Thyroid gland (tissue), 4 donors: ENCODE measurements around the gene BOD1L2. TPM values are rescaled to one million over a fixed set of nuclear protein-coding genes. Genes with fewer than 3 reads are reported as not detected.

Source experiments
- DNase-seq, 2 donors: peaks; one replicate each; pipeline ENCODE4 v3.0.0-alpha.2; 2019
- H3K27ac ChIP-seq, 3 donors: fragments of 200-600 bp; sonication (generic); 1 replicate in 2 of 3; 2 replicates in 1 of 3; pipeline ENCODE4 v1.5.1; 2016 to 2019; ENCODE audit warnings: mild to moderate bottlenecking in 1 of 3, moderate library complexity in 1 of 3
- H3K27me3 ChIP-seq: fragments of 200-600 bp; sonication (generic); one replicate; pipeline ENCODE4 v1.5.1; 2019
- H3K36me3 ChIP-seq, 2 donors: fragments of 200-600 bp; sonication (generic); one replicate each; pipeline ENCODE4 v1.5.1; 2016 to 2019
- H3K4me1 ChIP-seq, 2 donors: fragments of 200-600 bp; sonication (generic); one replicate each; pipeline ENCODE4 v1.5.1; 2017 to 2019
- H3K4me3 ChIP-seq, 3 donors: fragments of 200-600 bp; sonication (generic); replicated peaks in 1 of 3; 1 replicate in 2 of 3; 2 replicates in 1 of 3; pipeline ENCODE4 v1.5.1; 2016; ENCODE audit warnings: mild to moderate bottlenecking in 1 of 3
- H3K9me3 ChIP-seq: fragments of 200-600 bp; sonication (generic); one replicate; pipeline ENCODE4 v1.5.1; 2017
- CTCF ChIP-seq, 6 experiments: fragments of 200-600 bp in 3 of 6; fragments of 450-650 bp in 3 of 6; sonication (generic) in 3 of 6; IDR thresholded peaks; one replicate each; pipeline ENCODE4 v1.5.1; 2016 to 2019; ENCODE audit warnings: antibody characterized with exemption in 6 of 6, mild to moderate bottlenecking in 2 of 6, inconsistent platforms in 1 of 6, moderate library complexity in 1 of 6
- POLR2A ChIP-seq, 2 donors: fragments of 450-650 bp; IDR thresholded peaks; one replicate each; pipeline ENCODE4 v1.6.1; 2017; ENCODE audit warnings: antibody characterized with exemption in 2 of 2, mild to moderate bottlenecking in 2 of 2, moderate library complexity in 1 of 2
- WGBS, 2 donors: methylation state at CpG; one replicate each; pipeline ENCODE4 v1.1.5; 2017; 5-methylcytosine and 5-hydroxymethylcytosine counted together
- intact Hi-C: fragments of 100-400 bp; cut with DNase I; formaldehyde crosslinking; loops from one replicate; pipeline ENCODE4 v1.15.1; 2023
- total RNA-seq, 4 donors: library from RNA; depleted of rRNA; stranded (reverse); fragments of >200 nt; gene quantifications; one replicate each; pipeline ENCODE4 v1.2.3, GENCODE V29; 2016

BOD1L2 gene
- total RNA-seq, 4 donors from 2014 or later: 0.22 to 1.3 TPM; not detected in 2

DNA sequence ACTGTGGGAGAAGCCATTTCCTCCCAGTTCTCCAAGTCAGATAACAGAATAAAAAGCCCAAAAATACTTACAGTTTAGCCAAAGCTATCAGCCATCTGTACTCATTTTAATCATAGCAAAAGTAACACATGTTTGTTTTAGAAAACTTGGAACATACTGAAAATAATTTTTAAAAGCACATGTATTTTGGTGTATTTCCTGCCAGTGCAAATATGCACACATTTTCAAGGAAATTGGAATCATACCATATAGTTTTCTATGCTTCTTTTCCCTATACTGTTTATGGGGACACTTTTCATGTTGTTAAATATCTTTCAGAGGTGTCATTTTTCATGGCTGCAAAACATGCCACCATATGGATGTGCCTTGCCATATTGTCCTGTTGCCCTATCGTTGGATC, 51.2 kb downstream of the BOD1L2 start:
- H3K4me1 ChIP-seq: no peaks in the 10 kb centered on the region
- no peak overlapping the region for H3K4me3 ChIP-seq
- no peaks in the 10 kb centered on the region for H3K36me3 ChIP-seq
- no peaks in the 10 kb centered on the region for H3K27me3 ChIP-seq
- WGBS, 2 donors: 63 to 82% methylated on average over 1 of the region's 1 CpG
- TF ChIP-seq CTCF (IDR thresholded peaks at IDR 0.05): no peak
- no peak for TF ChIP-seq POLR2A (IDR thresholded peaks at IDR 0.05)
- intact Hi-C loops: no loop called here
- DNase-seq: no peak
- H3K9me3 ChIP-seq: no peaks in the 10 kb centered on the region
- no peak overlapping the region for H3K27ac ChIP-seq

Other genes with a start within 250 kb of the BOD1L2 start
- gene ST8SIA3, start 205.5 kb downstream of the BOD1L2 start, total RNA-seq: under 1 TPM in 2 of 4 donors, not detected in 2; 0.17 to 0.39 TPM